Kidney (tissue), 14 donors: ENCODE data around the gene SRA1. TPM values are rescaled to one million over a fixed set of nuclear protein-coding genes. Genes with fewer than 3 reads are reported as not detected.

Experiments
- DNase-seq, 5 donors: peaks; one replicate each; pipeline ENCODE4 v3.0.0-alpha.2; 2013 to 2020
- FAIRE-seq: peaks from 2 replicates; lab custom pipeline; 2012; peaks lifted over from hg19 to GRCh38; lab: Jason Lieb, UNC
- H3K27ac ChIP-seq, 2 donors: one replicate each; pipeline ENCODE4 v1.7.0; 2013; ENCODE audit warnings: low read depth in 2 of 2, low read length in 2 of 2, inconsistent platforms in 1 of 2
- H3K27me3 ChIP-seq: one replicate; pipeline ENCODE4 v1.7.1; 2013; ENCODE audit warnings: low read length, inconsistent platforms; ENCODE audit not compliant: control insufficient read depth, insufficient read depth
- H3K36me3 ChIP-seq, 3 donors: one replicate each; pipeline versions ENCODE4 v1.7.0 to v1.7.1; 2013; ENCODE audit warnings: low read length in 3 of 3, control low read depth in 1 of 3, inconsistent platforms in 1 of 3; ENCODE audit not compliant: insufficient read depth in 3 of 3, control insufficient read depth in 2 of 3
- H3K4me1 ChIP-seq, 3 donors: one replicate each; pipeline versions ENCODE4 v1.7.0 to v1.7.1; 2013; ENCODE audit warnings: low read length in 3 of 3, inconsistent platforms in 1 of 3, low read depth in 1 of 3; ENCODE audit not compliant: control insufficient read depth in 2 of 3, insufficient read depth in 2 of 3
- H3K4me3 ChIP-seq, 3 donors: one replicate each; pipeline versions ENCODE4 v1.7.0 to v1.8.1; 2013; ENCODE audit warnings: low read length in 3 of 3, control low read depth in 1 of 3, inconsistent platforms in 1 of 3
- H3K9ac ChIP-seq, 3 donors: one replicate each; pipeline versions ENCODE4 v1.7.0 to v1.7.1; 2013; ENCODE audit warnings: low read length in 3 of 3, control low read depth in 1 of 3, inconsistent platforms in 1 of 3
- H3K9me3 ChIP-seq, 3 donors: one replicate each; pipeline versions ENCODE4 v1.7.0 to v1.7.1; 2013; ENCODE audit warnings: low read length in 3 of 3, control low read depth in 1 of 3, inconsistent platforms in 1 of 3; ENCODE audit not compliant: control insufficient read depth in 2 of 3, insufficient read depth in 1 of 3
- CTCF ChIP-seq: IDR thresholded peaks from 3 replicates; pipeline ENCODE4 v1.5.1; 2012; ENCODE audit warnings: mild to moderate bottlenecking, moderate library complexity, borderline replicate concordance; ENCODE audit not compliant: insufficient read depth; ENCODE audit errors: extremely low read depth
- intact Hi-C: fragments of 100-400 bp; cut with DNase I; formaldehyde crosslinking; loops from one replicate; pipeline ENCODE4 v1.11.1; 2022
- polyA plus RNA-seq: library from polyadenylated mRNA; stranded (reverse); fragments of 350-450 nt; fragmentation: Illumina TruSeq; extraction: RNeasy Lipid Tissue Mini Kit (QIAGEN cat#74804); gene quantifications from one replicate; pipeline ENCODE4 v1.2.3, GENCODE V29; 2014; ENCODE audit warnings: low read depth, low replicate concordance; ENCODE audit not compliant: insufficient read depth
- total RNA-seq: library from RNA; stranded (reverse); fragmentation: NEBNext Ultra II Directional; extraction: Animal tissue kit (Norgen Biotek cat#: 25700); gene quantifications from one replicate; pipeline ENCODE4 v1.2.1, GENCODE V29; 2021
- donor health status: control.
- donor health status: control.
- donor health status: control.
- donor health status: control.
- donor health status: control.
- donor health status: DM: yes; HTN: yes; CAD: no.
- donor health status: Normal renal cell carcinoma (clear cell type).

SRA1 gene
- total and polyA plus RNA-seq, 2 donors from 2014 or later: 31.3 to 52.4 TPM

GRCh38 chr5:140564196-140565023 is 7.1 kb upstream of the SRA1 start, which contains the start of the genes APBB3 and SLC35A4:
Gene APBB3, minus strand, starts transcription at chr5:140564598. Its CDS starts 353 bp downstream, at chr5:140564245.
Gene SLC35A4, plus strand, starts transcription at chr5:140564828. Its CDS starts 2,342 bp downstream, at chr5:140567170.
- no peaks in the 10 kb centered on the region for H3K27me3 ChIP-seq
- TF ChIP-seq CTCF: no peak
- DNase-seq: peak; percentile 97 to 99 (median 98)
- peak within 1 kb of the TSS; percentile 92 to 96 (median 95) for H3K4me3 ChIP-seq
- H3K27ac ChIP-seq: peak within 1 kb of the TSS; percentile 97 to 98
- peaks cover 0 to 31% (median 17%) of the 10 kb centered on the region in 3 donors for H3K4me1 ChIP-seq
- peak within 1 kb of the TSS; percentile 84 to 97 (median 88) for H3K9ac ChIP-seq
- intact Hi-C loops: no loop called here
- peaks cover 0 to 19% (median 13%) of the 10 kb centered on the region in 3 donors for H3K36me3 ChIP-seq
- no peaks in the 10 kb centered on the region for H3K9me3 ChIP-seq
- peak; percentile 66 for FAIRE-seq

- FAIRE-seq: no peak
- Histone ChIP-seq H3K9ac (peak overlapping the region; percentile 59 to 97 (median 84)), H3K4me1 (peaks cover 0 to 29% (median 17%) of the 10 kb centered on the region in 3 donors), H3K4me3 (peak overlapping the region; percentile 83 to 96 (median 92)), H3K36me3 (peaks cover 0 to 16% (median 13%) of the 10 kb centered on the region in 3 donors), H3K27ac (peak overlapping the region; percentile 97 to 98), H3K27me3 (no peaks in the 10 kb centered on the region), H3K9me3 (no peaks in the 10 kb centered on the region)
- DNase-seq: peak in 2 of 5 donors; percentile 54 to 79
- TF ChIP-seq CTCF: no peak
- intact Hi-C loops: no loop called here
Measured at GRCh38 chr5:140563596-140563995, 6.3 kb upstream of the SRA1 start.

GRCh38 chr5:140561753-140562523 is 4.7 kb upstream of the SRA1 start:
- no peak for TF ChIP-seq CTCF
- Histone ChIP-seq H3K36me3 (peaks cover 0 to 7% (median 4%) of the 10 kb centered on the region in 3 donors), H3K4me3 (no peak overlapping the region), H3K9ac (no peak overlapping the region), H3K4me1 (peaks cover 0 to 22% (median 22%) of the 10 kb centered on the region in 3 donors), H3K9me3 (no peaks in the 10 kb centered on the region), H3K27ac (no peak overlapping the region), H3K27me3 (no peaks in the 10 kb centered on the region)
- DNase-seq (peak in 1 of 5 donors; percentile 69), FAIRE-seq (no peak)
- intact Hi-C loops: no loop called here
